HG03025 (cell line): ENCODE results near the gene SULF2.

Experiments used
- ATAC-seq: cut with Tn5 transposase; IDR thresholded peaks from one replicate; pipeline ENCODE4 v1.9.1; 2021; ENCODE audit warnings: mild to moderate bottlenecking, moderate library complexity; ENCODE audit not compliant: unreplicated experiment, low FRiP score

The SULF2 gene

DNA sequence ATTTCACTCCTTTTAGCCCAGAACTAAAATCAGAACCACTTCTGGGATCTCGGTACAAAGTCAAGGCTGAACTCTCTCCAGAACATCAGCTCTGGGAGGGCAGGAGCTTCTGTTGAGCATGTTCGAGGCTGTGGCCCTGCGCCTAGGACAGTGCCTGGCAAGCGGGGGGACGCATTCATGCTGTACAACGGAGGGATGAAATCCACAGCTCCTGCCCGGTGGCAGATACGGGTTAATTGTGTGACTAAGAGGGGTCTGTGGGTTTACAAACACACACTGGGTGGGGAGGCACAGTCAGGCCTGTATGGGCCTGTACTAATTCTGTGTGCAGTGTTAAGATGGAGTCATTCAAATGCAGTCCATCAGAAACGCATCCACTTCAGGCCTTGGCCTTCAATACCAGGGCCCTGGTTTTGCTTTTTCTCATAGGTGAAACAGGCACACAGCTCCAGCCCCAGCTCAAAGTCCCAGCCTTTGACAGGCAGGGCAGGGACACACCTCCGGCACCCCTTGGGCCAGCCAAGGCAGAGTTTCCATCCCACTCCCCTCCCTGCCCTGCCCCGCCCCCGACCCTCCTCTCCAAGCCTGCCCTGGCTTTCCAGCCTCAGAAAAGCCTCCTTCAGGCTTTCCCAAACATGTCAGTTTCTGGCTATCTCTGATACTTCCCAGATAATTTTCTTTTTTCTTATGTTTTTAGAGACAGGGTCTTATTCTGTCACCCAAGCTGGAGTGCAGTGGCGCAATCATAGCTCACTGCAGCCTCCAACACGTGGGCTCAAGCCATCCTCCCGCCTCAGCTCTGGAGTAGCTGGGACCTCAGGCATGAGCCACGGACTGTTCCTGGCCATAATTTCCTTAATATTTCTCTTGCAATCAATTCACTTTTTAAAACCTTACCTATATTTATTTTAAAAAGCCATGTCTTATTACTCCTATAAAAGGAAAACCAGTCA is 109.8 kb downstream of the SULF2 start:
- ATAC-seq = no peak

DNA sequence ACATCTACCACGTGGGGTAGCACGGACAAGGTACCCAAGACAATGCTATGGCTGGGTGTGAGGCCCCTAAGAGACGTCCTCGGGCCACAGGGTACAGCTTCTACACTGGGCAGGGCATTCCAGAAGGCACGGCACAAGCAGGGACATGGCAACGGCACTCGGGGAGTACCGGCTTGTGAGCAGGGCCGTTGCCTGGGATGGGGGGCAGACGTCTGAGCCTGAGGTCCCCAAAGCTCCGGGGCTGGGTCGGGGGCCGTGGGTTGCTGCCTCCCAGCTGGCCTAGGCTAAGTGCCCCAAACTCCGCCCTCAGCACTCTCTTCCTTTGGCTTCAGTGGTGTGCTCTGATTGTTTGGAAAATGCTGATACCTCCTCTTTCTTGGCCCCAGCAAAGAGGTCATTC is 110.6 kb downstream of the SULF2 start:
- no peak for ATAC-seq

DNA sequence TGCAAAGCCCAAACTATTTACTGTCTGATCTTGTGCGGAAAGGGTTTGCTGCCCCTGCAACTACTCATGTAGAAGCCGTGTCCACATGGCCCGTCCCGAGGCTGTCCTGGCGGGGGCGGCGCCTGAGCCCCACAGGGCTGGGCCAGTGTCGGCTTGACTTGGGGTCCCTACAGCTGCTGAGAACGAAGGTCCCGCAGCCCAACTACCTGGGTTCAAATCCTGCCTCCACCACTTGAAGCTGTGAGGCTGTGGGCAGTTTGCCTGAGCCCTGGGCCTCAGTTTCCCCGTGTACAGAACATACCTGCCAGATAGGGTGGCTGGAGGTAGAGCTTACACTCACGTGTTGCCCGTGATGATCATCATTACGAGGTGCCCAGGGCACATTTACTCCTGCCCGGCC is 111.1 kb downstream of the SULF2 start:
- ATAC-seq = no peak

DNA sequence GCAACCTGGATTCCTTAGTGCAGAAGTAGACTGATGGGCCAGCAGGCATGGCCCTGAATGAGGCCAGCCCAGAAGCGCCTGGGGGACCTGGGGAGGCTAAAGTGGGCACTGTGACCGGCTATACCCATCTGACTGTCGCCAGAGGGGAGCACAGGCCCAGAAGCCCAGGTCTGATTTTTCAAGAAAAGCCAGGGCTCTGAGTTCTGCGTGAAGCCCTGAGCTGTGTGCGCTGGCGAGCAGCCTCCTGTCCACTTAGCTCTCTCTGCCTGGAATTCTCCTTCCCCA is 111.7 kb downstream of the SULF2 start:
- no peak for ATAC-seq

DNA sequence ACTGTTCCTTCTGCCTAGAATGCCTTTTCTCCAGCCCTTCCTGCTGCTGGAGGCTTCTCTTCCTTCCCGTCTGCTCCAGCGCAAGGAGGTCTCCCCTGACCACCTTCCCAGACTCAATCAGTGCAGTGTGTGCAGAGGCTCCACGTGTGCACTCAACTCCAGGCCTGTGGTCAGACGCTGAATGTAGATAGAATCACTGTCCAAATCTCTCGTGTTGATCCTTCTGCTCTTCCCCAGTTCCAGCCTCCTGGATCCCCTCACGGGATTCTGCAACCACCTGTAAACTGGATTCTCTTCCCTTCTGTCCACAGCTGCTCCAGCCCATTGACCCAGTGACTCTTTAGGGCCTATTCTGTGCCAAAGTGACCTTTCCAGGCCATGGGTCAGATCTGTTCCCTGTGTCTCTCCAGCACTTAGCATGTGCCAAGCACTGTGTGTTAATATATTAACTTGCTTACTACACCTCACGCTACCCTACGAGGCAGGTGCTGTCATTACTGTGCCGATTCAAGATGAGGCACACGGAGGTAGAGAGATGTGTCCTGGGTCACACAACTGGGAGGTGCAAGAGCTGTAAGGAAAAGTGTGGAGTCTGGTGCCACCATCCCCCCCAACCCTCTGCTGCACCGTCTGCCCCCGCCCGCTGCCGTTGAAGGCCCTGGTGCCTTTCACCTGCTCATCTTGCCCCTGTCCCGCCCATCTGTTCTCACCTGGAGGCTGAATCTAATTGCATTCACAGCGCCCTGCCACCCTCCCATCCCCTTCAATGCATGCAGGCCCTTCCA is 112.2 kb downstream of the SULF2 start:
- no peak for ATAC-seq

DNA sequence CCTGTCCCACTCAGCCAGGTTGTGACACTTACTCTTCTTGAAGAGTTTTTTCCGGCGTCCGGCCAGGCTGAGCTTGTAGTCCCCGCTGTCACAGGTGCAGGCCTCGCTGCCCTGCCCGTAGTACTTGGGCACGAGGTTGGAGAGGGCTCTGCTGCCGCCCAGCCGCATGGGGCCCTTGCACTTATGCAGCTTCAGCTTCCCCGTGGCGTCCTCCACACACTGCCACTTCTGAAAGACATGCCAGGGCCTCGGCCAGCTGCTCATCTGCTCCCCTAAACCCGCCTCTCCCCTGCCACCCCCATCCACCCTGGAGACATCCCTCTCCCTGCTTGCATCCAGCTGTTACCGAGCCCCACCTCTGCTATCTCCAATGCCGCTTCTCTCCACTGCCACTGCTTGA is 113.1 kb downstream of the SULF2 start:
- no peak for ATAC-seq

DNA sequence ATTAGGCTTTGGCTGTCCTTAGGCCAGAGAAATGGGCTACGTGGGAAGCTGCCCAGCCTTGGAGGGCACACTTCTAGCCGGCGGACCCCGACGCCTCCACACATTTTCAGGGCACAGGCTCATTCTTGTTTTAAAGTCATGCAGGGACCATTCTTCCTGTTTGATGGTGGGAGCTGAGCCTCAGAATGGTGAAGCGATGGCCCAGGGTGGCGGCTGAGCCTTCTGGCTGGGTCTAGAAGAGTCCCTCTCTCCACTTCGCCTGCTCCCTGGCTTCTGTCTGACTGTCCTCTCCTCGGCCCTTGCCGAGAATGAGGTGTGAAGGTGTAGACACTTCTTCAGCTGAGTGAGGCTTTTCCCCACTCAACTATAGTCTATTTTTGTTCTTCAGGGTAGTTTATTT is 114.4 kb downstream of the SULF2 start:
- ATAC-seq = no peak

DNA sequence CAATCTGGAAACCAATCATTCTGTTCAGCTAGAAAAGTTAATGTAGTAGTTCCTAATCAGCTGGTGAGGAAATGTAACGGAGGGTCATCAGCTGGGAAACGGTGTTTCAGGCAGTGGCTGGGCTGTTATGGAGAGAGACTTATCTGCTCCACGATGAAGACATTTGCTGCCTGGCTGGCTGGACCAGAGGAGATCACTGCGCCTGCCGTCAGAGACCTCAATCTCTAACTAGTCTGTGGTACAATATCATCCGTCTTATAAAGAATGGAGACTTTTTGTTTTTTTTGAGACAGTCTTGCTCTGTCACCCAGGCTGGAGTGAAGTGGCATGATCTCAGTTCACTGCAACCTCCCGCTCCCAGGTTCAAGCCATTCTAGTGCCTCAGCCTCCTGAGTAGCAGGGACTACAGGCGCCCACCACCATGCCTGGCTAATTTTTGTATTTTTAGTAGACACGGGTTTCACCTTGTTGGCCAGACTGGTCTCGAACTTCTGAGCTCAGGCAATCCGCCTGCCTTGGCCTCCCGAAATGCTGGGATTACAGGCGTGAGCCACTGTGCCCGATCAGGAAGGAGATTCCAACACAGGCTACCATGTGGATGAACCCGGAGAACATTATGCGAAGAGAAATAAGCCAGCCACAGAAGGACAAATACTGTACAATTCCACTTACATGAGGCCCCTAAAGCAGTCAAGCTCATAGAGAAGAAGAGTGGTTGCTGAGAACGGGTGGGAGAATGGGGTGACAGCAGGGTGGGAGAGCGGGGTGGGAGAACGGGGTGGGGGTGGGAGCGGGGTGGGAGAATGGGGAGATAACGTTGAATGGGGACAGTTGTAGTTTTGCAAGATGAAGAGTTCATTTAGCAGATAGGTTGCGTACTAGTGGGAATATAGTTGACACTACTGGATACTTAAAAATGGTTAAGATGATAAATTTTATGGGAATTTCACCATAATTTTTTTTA is 115.1 kb downstream of the SULF2 start:
- ATAC-seq = no peak

DNA sequence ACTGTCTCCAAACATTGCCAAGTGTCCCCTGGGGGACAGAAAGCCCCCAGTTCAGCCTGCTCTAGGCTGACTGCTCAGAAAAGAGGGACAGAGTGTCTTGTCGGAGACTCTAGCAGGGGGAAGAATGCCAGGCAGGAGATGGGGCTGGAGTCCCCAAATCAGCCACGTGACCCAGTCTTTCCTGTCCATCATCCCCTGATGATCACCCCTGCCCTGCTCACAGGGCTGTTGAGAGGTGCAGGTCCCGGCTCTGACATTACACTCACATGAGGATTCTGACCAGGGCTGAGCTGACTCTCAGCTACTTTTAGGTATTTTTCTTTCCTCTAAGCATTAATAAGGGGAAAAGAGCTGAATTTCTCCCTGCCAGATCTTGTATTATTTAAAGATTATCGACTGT is 115.8 kb downstream of the SULF2 start:
- ATAC-seq = no peak

DNA sequence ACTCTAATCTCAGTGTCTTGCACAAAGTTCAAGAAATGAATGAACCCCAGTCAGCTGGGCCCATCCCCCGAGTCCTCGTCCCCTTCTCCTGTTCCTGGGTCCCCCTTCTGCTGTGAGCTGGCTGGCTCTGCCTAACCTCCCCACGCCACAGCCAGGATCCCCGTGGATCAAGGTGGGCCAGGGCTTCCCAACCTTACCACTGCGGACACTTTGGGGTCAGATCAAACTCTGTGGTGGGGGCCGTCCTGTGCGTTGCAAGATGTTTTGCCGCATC is 116.2 kb downstream of the SULF2 start:
- no peak for ATAC-seq

DNA sequence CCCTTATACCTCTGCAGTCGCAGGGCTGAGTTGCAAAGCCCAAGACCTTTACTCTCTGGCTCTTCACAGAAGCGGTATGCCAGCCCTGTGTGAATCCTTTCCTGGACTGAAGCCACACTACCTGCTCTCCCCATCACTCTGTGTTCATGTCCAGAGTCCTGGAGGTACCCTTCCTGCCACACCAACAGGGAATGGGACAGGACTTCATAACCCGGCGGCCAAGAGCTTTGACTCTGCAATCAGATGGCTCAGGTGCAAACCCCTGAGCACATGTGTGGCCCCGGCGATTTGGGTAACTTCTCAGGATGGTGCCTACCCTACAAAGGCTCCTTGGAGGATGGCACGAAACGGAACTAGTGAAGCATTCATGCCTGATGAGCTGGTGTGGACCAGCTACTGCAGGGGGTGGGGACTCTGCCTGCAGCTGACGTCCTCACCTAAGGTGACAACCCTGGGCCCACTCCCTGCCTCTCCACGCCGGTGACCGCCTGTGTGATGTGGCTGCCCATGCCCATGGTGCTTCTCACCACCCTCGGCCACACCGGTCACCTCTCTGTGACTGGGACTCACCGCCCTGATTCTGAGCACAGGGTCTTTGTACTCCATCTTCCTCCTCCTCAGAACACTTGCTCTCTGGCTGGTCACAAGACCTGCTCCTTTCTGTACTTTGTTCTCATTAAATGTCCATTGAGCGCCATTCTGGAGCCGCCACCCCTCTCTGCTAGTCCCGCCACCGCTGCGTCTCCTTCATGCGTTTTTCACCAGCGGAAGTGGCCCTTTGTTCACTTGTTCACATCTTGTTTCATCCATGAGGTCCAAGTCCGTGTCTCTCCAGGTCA is 116.7 kb downstream of the SULF2 start:
- ATAC-seq = no peak

DNA sequence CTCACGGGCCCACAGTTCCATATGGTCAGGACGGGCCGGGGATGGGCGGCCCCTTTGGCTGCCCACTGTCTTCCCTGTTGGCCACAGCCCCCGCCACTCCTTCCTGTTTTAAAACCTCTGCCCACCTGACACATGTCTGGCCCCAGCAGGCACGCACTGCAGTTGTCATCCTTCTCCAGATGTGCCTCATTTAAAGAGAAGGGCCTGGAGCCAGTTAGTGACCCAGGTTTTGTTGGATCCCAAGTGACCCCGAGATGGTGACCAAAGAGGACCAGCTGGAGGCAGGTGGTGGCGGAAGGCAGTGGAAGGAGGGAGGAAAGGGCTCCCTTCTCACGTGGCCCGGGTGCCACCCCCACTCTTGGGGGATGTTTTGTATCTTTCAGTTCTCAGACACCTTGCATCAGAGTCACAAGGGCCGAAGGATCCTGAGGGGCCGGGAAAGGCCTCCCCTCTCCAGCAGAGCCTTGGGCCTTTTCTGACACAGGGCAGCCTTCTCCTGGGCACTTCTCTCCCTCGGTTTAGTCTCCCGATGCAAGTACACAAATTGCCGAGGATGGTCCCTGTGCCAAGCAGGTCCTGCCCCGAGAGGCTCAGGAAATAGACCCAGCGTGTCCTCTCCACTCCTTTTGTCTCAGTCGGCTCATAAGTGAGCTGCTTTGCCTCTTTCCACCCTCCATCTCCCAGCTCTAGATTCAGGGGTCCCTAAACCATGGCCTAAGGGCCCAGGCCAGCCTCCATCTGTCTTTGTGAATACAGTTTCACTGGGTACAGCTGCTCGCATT is 117.6 kb downstream of the SULF2 start:
- no peak for ATAC-seq

DNA sequence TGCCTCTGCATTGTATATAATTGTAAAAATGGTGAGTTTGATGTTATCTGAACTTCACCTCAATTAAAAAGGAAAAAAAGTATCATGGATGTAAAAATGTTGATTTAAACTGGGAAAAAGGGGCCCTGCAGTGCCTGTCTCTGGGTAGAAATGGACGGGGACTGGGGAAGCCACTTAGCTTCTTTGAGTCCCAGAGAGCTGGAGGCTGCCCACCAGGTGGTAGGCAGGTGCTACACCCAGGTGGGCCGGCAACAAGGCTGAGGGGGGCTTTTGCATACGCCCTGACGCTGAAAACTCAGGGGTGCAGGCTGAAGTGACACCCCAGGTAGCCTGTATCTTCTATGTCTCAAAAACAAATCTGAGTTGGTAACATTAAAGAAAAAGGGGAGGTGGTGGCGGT is 118.2 kb downstream of the SULF2 start:
- no peak for ATAC-seq

DNA sequence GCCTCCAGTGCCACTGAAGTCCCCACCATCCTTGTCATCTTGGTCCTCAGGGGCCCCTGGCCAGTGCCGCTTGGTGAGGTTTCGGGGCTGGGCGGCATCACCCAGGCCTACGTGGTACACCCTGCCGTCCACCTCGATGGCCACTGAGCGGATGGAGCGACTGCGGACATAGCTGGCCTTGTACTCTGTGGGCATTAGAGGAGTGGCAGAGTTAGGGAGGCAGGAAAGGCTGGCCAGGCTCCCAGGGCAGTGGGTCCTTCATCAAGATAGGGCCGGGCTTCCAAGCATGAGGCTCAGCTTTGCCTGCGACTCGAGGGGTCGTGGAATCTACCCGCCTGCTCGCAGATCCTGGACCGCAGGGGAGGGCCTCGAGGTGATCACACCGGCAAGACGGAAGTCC is 119.0 kb downstream of the SULF2 start:
- no peak for ATAC-seq

DNA sequence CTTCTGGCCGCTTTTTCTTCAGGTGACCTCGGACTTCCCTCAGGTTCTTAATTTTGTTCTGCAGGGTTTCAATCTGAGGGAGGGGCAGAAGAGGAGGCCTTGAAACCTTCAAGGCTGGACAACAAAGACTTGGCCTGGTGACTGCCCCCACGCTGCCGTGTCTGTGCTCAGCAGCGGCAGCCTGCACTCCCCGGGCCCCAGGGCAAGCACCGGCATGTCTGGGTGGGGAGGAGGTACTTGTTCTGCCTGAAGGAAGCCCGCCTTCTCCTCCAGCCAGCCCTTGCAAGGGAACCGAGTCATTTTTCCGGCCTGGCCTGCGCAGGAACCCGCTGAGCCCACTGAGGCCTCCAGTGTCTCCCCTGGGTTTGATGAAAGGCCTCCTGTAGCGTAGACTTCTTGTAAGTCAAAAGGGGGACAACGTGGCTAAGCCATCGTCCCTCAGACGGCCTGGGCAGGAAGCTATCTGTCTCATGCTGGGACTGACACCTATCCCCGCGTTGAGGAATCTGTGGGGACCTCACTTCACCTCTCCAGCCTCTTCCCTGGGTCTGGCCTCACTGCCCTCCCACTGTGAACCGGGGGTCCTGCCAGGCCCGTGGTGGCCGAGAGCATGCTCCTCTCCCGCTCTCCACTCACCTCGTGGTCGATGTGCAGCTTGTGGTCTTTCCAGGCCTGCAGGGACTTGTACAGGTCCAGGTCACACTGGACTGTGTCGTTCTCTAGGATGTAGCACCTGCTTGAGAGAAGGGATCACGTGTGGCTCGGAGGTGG is 119.9 kb downstream of the SULF2 start:
- ATAC-seq = no peak

DNA sequence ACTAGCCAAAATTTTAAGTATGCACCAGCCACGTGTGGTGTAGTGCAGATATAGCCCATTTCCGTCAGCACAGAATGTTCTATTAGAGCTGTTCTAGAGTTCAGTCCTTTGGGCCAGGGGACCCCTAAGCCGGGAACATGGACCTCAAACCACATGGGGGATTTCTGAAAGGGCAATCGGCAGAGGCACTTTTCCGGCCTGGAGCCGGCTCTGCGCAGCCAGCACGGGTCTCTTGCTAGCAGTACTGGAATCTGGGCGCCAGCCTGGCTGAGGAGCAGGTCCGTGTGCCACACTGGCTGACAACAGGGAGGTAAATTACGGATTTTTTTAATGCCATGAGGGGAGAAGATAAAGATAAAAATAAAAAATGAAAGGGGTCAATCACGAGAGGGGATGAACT is 120.5 kb downstream of the SULF2 start:
- ATAC-seq = no peak

DNA sequence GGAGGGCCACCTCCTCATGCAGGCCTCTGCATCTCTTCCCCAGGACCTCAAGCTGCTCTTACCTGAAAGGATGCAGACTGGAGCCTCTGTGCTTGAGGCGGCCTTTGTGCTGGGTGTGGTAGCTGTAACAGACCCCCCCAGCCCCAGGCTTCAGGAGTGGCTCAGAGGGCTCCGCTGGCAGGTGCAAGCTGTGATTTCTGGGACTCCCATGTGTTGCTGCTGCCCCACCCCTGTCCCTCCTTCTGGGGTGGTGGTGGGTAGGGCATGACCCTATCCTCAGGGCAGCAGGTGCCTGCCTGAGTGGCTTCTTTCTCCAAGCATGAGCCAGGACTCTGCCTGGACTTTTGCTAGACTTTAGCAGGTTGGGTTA is 121.2 kb downstream of the SULF2 start:
- no peak for ATAC-seq

DNA sequence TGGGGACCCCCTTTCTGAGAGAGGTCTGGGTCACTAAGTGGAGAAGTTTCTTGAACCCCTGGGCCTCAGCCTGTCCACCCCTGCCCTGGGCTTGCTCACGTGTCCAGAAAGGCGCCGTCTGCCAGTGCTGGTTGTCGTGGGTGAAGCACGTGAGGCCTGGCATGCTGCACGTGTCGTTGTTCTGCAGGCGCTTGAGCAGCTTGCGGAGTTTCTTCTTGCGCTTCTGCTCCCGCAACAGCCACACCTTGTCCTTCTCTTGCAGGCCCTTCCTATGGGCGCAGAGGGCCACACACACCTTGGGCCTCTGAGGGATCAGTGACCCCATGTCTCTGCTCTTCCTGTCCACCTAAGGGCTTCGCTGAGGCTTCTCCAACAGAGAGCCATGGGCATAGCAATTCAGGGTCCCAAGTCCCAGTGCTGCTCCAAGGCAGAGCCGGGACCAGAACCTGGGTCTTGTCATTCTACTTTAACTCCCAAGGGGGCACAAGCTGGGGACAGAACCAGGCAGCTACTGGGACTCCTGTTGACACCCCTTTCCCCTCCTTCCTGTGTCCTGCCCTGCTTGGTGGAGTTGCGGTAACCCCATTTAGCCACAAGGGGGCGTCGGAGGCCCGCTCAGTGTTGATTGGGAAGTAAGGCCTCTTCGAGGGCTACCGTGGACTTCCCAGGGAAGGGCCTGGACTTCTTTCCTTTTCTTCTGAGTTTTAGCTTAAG is 121.8 kb downstream of the SULF2 start:
- no peak for ATAC-seq
